ENCODE results near the gene CDKN2AIPNL.

CDKN2AIPNL gene

GRCh38 chr5:134449167-134449566 is 37.5 kb upstream of the CDKN2AIPNL start:
- no peaks in the 10 kb centered on the region for H3K79me2 ChIP-seq (ENCODE audit: insufficient read depth, low read length)
- H3K4me2 ChIP-seq (ENCODE audit: low read depth, low read length, poor library complexity, severe bottlenecking), result no peak overlapping the region
- H3K9me2 ChIP-seq (replicated peaks; ENCODE audit: low read depth, low read length), result no peaks in the 10 kb centered on the region
- H3K4me3 ChIP-seq (ENCODE audit: low read length, poor library complexity, severe bottlenecking), result no peak overlapping the region
- no peaks in the 10 kb centered on the region for H3K36me3 ChIP-seq (ENCODE audit: insufficient read depth, low read length)
- H3K9ac ChIP-seq (ENCODE audit: low read depth, low read length, poor library complexity, severe bottlenecking), result no peak overlapping the region
- no peaks in the 10 kb centered on the region for H4K20me1 ChIP-seq (ENCODE audit: insufficient read depth, low read length, poor library complexity, severe bottlenecking)
- H3F3A ChIP-seq (ENCODE audit: low read depth), result no peaks in the 10 kb centered on the region
- H3K4me1 ChIP-seq (ENCODE audit: insufficient read depth, low read length, poor library complexity, severe bottlenecking), result no peaks in the 10 kb centered on the region
- H2AFZ ChIP-seq (ENCODE audit: low read length), result no peak overlapping the region
- TF ChIP-seq CTCF (conservative IDR thresholded peaks at IDR 0.05; ENCODE audit: low read length) (no peak), EZH2phosphoT487 (IDR thresholded peaks at IDR 0.05; ENCODE audit: borderline replicate concordance) (no peak)
- H3K27me3 ChIP-seq (ENCODE audit: insufficient read depth, low read length, poor library complexity, severe bottlenecking), result no peaks in the 10 kb centered on the region
- no peaks in the 10 kb centered on the region for H3K9me3 ChIP-seq (ENCODE audit: insufficient read depth, low read depth, low read length)

- Histone ChIP-seq H2AFZ (ENCODE audit: low read length) (no peak overlapping the region), H3K4me2 (ENCODE audit: low read depth, low read length, poor library complexity, severe bottlenecking) (no peak overlapping the region), H3K79me2 (ENCODE audit: insufficient read depth, low read length) (no peaks in the 10 kb centered on the region), H3F3A (ENCODE audit: low read depth) (no peaks in the 10 kb centered on the region), H3K9ac (ENCODE audit: low read depth, low read length, poor library complexity, severe bottlenecking) (no peak overlapping the region), H3K27me3 (ENCODE audit: insufficient read depth, low read length, poor library complexity, severe bottlenecking) (no peaks in the 10 kb centered on the region), H3K9me3 (ENCODE audit: insufficient read depth, low read depth, low read length) (no peaks in the 10 kb centered on the region), H3K36me3 (ENCODE audit: insufficient read depth, low read length) (no peaks in the 10 kb centered on the region), H3K4me1 (ENCODE audit: insufficient read depth, low read length, poor library complexity, severe bottlenecking) (no peaks in the 10 kb centered on the region), H3K9me2 (replicated peaks; ENCODE audit: low read depth, low read length) (no peaks in the 10 kb centered on the region), H4K20me1 (ENCODE audit: insufficient read depth, low read length, poor library complexity, severe bottlenecking) (no peaks in the 10 kb centered on the region), H3K4me3 (ENCODE audit: low read length, poor library complexity, severe bottlenecking) (no peak overlapping the region)
- no peak for TF ChIP-seq EZH2phosphoT487 (IDR thresholded peaks at IDR 0.05; ENCODE audit: borderline replicate concordance)
- no peak for TF ChIP-seq CTCF (conservative IDR thresholded peaks at IDR 0.05; ENCODE audit: low read length)
Observed at GRCh38 chr5:134447815-134448520, 36.3 kb upstream of the CDKN2AIPNL start.

- H3K4me3 ChIP-seq (ENCODE audit: low read length, poor library complexity, severe bottlenecking), result no peak overlapping the region
- no peak overlapping the region for H3K4me2 ChIP-seq (ENCODE audit: low read depth, low read length, poor library complexity, severe bottlenecking)
Observed at GRCh38 chr5:134446938-134447337, 35.3 kb upstream of the CDKN2AIPNL start.

More at GRCh38 chr5:134446938-134447337, 35.3 kb upstream of the CDKN2AIPNL start:
- no peaks in the 10 kb centered on the region for H3K9me2 ChIP-seq (replicated peaks; ENCODE audit: low read depth, low read length)
- H4K20me1 ChIP-seq (ENCODE audit: insufficient read depth, low read length, poor library complexity, severe bottlenecking), result no peaks in the 10 kb centered on the region
- H3K9me3 ChIP-seq (ENCODE audit: insufficient read depth, low read depth, low read length), result no peaks in the 10 kb centered on the region
- TF ChIP-seq CTCF (conservative IDR thresholded peaks at IDR 0.05; ENCODE audit: low read length), result no peak
- no peak for TF ChIP-seq EZH2phosphoT487 (IDR thresholded peaks at IDR 0.05; ENCODE audit: borderline replicate concordance)
- no peaks in the 10 kb centered on the region for H3F3A ChIP-seq (ENCODE audit: low read depth)
- no peaks in the 10 kb centered on the region for H3K79me2 ChIP-seq (ENCODE audit: insufficient read depth, low read length)
- no peak overlapping the region for H2AFZ ChIP-seq (ENCODE audit: low read length)
- no peaks in the 10 kb centered on the region for H3K27me3 ChIP-seq (ENCODE audit: insufficient read depth, low read length, poor library complexity, severe bottlenecking)
- H3K9ac ChIP-seq (ENCODE audit: low read depth, low read length, poor library complexity, severe bottlenecking), result no peak overlapping the region
- H3K4me1 ChIP-seq (ENCODE audit: insufficient read depth, low read length, poor library complexity, severe bottlenecking), result no peaks in the 10 kb centered on the region
- no peaks in the 10 kb centered on the region for H3K36me3 ChIP-seq (ENCODE audit: insufficient read depth, low read length)

Measured in Loucy (cell line).